ENCODE measurements around the gene MTFP1.

Gene MTFP1

GRCh38 chr22:30429887-30430286 is 4.3 kb downstream of the MTFP1 start:
- TF ChIP-seq CTCF (IDR thresholded peaks at IDR 0.05; ENCODE audit: extremely low read depth, missing control alignments) = no peak
- no peak for DNase-seq (ENCODE audit: low spot score)

DNA sequence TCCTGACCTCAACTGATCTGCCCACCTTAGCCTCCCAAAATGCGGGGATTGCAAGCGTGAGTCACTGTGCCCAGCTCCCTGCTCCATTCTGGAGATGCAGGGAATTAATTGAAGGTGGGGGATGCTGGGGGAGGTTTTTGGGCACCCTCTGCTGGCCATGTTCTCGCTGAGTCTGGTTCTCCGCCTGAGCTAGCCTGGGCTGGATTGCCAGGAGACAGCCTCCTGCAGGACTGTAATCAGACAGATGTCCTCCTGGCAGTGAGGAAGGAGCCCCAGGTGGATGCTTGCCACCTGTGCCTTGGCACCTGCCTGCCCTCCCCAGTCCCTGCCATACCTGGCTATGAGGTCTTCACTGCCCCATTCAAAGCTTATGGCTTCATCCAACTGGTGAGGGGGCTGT is 5.4 kb downstream of the MTFP1 start:
- TF ChIP-seq CTCF (IDR thresholded peaks at IDR 0.05; ENCODE audit: extremely low read depth, missing control alignments) = no peak
- no peak for DNase-seq (ENCODE audit: low spot score)

DNA sequence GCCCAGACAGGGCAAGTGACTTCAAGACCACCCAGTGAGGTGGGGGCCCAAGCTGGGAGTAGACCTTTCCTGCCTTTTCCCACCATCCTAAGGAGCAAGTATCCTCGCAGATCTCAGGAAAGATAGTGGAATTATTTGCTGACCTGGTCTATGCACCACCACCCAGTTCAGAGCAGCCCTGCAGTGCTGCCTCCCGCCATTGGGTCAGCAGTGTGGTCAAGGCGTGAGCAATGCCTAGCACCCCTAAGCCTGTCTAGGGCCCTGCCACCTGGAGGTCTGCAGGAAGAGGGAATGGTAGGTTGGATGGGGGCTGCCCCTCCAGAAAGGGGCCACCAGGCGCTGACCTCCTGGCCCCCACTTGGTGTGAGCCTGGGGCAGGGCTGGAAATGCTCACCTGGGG is 6.5 kb downstream of the MTFP1 start:
- DNase-seq (ENCODE audit: low spot score) = no peak
- no peak for TF ChIP-seq CTCF (IDR thresholded peaks at IDR 0.05; ENCODE audit: extremely low read depth, missing control alignments)

DNA sequence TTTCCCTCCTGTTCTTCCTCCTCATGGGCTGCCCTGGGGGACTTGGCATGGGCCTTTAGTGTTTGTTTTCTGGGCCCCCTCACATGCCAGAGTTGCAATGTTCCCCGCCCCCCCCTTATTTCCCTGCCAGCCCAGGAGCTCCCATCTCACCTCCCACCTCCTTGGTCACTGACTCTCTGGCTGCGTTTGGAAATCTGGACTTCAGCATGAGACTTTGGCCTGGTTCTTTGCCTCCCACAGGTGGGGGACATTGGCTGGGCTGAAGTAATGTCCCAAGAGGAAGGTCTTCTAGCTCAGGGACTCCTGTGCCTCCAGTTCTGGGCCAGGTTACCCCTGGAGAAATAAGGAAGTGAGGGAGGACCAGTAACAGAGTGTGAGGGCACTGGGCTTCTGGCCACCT is 7.0 kb downstream of the MTFP1 start:
- no peak for TF ChIP-seq CTCF (IDR thresholded peaks at IDR 0.05; ENCODE audit: extremely low read depth, missing control alignments)
- no peak for DNase-seq (ENCODE audit: low spot score)

DNA sequence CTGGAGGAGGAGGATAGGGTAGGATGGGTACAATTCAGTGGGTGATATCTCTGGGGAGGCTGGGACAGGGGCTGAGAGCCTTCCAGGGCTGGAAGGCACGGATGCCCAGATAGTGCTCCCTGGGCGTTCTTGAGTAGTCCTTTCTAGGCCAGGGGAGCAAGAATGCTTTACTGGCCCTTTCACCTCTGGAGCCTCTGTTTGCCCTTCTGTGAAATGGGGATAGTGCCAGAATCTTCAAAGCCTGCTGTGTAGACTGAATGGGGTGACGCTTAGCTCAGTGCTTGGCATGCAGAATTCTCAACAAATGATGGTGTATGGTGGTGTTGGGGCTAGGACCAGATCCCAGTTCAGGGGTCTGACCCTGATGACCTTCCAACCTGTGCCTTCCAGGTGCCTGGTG is 7.7 kb downstream of the MTFP1 start:
- DNase-seq (ENCODE audit: low spot score) = no peak
- TF ChIP-seq CTCF (IDR thresholded peaks at IDR 0.05; ENCODE audit: extremely low read depth, missing control alignments) = no peak

- DNase-seq (ENCODE audit: low spot score) = no peak
- TF ChIP-seq CTCF (IDR thresholded peaks at IDR 0.05; ENCODE audit: extremely low read depth, missing control alignments) = no peak
Observed at GRCh38 chr22:30433773-30434172, 8.2 kb downstream of the MTFP1 start.

GRCh38 chr22:30434843-30435242 is 9.3 kb downstream of the MTFP1 start:
- no peak for DNase-seq (ENCODE audit: low spot score)
- TF ChIP-seq CTCF (IDR thresholded peaks at IDR 0.05; ENCODE audit: extremely low read depth, missing control alignments) = no peak
